IMR-90 (cell line): ENCODE data around the gene AKAP5. TPM values are rescaled to one million over a fixed set of nuclear protein-coding genes. Genes with fewer than 3 reads are reported as not detected.

Source experiments
- ATAC-seq: fragments of 200-7000 bp; cut with Tn5 transposase; 2 replicates; pipeline ENCODE4 v1.9.1; 2020; ENCODE audit warnings: low read depth, mild to moderate bottlenecking, moderate library complexity
- BruUV-seq: library from RNA; stranded (reverse); fragments of 400-500 nt; replicated peaks from 2 replicates; lab custom pipeline; 2021; lab: Mats Ljungman, UMichigan
- CTCF ChIA-PET: fragments of 300-600 bp; formaldehyde crosslinking; extraction: SDS; loops from one replicate; lab custom pipeline; 2021; ENCODE audit warnings: antibody characterized with exemption; lab: Yijun Ruan, JAX
- POLR2A ChIA-PET: fragments of 300-600 bp; sonication (Branson Sonifier 250); formaldehyde crosslinking; loops from one replicate; lab custom pipeline; 2022; ENCODE audit warnings: antibody characterized with exemption; ENCODE audit not compliant: unreplicated experiment; lab: Charles Lee
- DNase-seq: peaks from one replicate; pipeline ENCODE4 v3.0.0; 2013
- H2AFZ ChIP-seq: replicated peaks from 2 replicates; pipeline ENCODE3; 2013; ENCODE audit warnings: low read length, mild to moderate bottlenecking; ENCODE audit not compliant: poor library complexity
- H2AK5ac ChIP-seq: 2 replicates; pipeline ENCODE4 v1.6.1; 2013; ENCODE audit warnings: low read depth, low read length, inconsistent platforms
- H2AK9ac ChIP-seq: replicated peaks from 2 replicates; pipeline ENCODE3; 2013; ENCODE audit warnings: mild to moderate bottlenecking, low read depth, low read length, moderate library complexity; ENCODE audit not compliant: poor library complexity
- H2BK120ac ChIP-seq: 2 replicates; pipeline ENCODE4 v1.6.1; 2013; ENCODE audit warnings: low read depth, low read length, inconsistent platforms
- H2BK15ac ChIP-seq: 3 replicates; pipeline ENCODE4 v1.6.1; 2013; ENCODE audit warnings: low read depth, low read length, inconsistent platforms
- H2BK20ac ChIP-seq: 2 replicates; pipeline ENCODE4 v1.6.1; 2013; ENCODE audit warnings: low read depth, mild to moderate bottlenecking, inconsistent platforms, low read length, moderate library complexity
- H2BK5ac ChIP-seq: 2 replicates; pipeline ENCODE4 v1.6.1; 2013; ENCODE audit warnings: mild to moderate bottlenecking, low read depth, low read length, inconsistent platforms; ENCODE audit not compliant: poor library complexity, severe bottlenecking
- H3K14ac ChIP-seq: replicated peaks from 2 replicates; pipeline ENCODE4 v1.6.1; 2013; ENCODE audit warnings: low read depth, low read length, inconsistent platforms
- H3K18ac ChIP-seq: 2 replicates; pipeline ENCODE4 v1.6.1; 2013; ENCODE audit warnings: low read depth, low read length, control low read depth
- H3K23ac ChIP-seq: 2 replicates; pipeline ENCODE4 v1.6.1; 2013; ENCODE audit warnings: low read depth, low read length, inconsistent platforms
- H3K27ac ChIP-seq: 2 replicates; pipeline ENCODE4 v1.5.1; 2013; ENCODE audit warnings: mild to moderate bottlenecking, control low read depth, low read length; ENCODE audit not compliant: insufficient read depth
- H3K27me3 ChIP-seq: 2 replicates; pipeline ENCODE4 v1.6.1; 2013; ENCODE audit warnings: low read length; ENCODE audit not compliant: control insufficient read depth, insufficient read depth
- H3K36me3 ChIP-seq: 2 replicates; pipeline ENCODE4 v1.6.1; 2013; ENCODE audit warnings: low read length, mixed read lengths; ENCODE audit not compliant: control insufficient read depth, insufficient read depth
- H3K4ac ChIP-seq: 2 replicates; pipeline ENCODE4 v1.6.1; 2013; ENCODE audit warnings: low read depth, low read length, inconsistent platforms
- H3K4me1 ChIP-seq: 2 replicates; pipeline ENCODE4 v1.6.1; 2013; ENCODE audit warnings: low read length, mixed read lengths; ENCODE audit not compliant: control insufficient read depth, insufficient read depth
- H3K4me2 ChIP-seq: 2 replicates; pipeline ENCODE4 v1.6.1; 2013; ENCODE audit warnings: low read depth, mild to moderate bottlenecking, control low read depth, low read length, moderate library complexity
- H3K4me3 ChIP-seq: 2 replicates; pipeline ENCODE4 v1.5.1; 2013; ENCODE audit warnings: low read depth, mild to moderate bottlenecking, control low read depth, low read length, moderate library complexity; ENCODE audit not compliant: insufficient read depth
- H3K56ac ChIP-seq: 2 replicates; pipeline ENCODE4 v1.6.1; 2013; ENCODE audit warnings: low read length, inconsistent platforms; ENCODE audit not compliant: insufficient read depth; ENCODE audit errors: extremely low read depth
- H3K79me1 ChIP-seq, 2 experiments: 2 replicates each; pipeline ENCODE4 v1.6.1; 2013; ENCODE audit warnings: low read length in 2 of 2, inconsistent platforms in 1 of 2, low read depth in 1 of 2
- H3K9ac ChIP-seq: 2 replicates; pipeline ENCODE4 v1.6.1; 2013; ENCODE audit warnings: low read depth, low read length, control low read depth
- H3K9me1 ChIP-seq: 2 replicates; pipeline ENCODE4 v1.6.1; 2013; ENCODE audit warnings: low read length, inconsistent platforms; ENCODE audit not compliant: insufficient read depth
- H3K9me3 ChIP-seq: 2 replicates; pipeline ENCODE4 v1.6.1; 2013; ENCODE audit warnings: low read length; ENCODE audit not compliant: control insufficient read depth, insufficient read depth
- H4K20me1 ChIP-seq: 2 replicates; pipeline ENCODE4 v1.6.1; 2013; ENCODE audit warnings: low read length, inconsistent platforms; ENCODE audit not compliant: insufficient read depth
- H4K5ac ChIP-seq: 2 replicates; pipeline ENCODE4 v1.6.1; 2013; ENCODE audit warnings: mild to moderate bottlenecking, low read depth, low read length, control low read depth
- H4K8ac ChIP-seq, 2 experiments: 2 replicates each; pipeline ENCODE4 v1.6.1; 2013; ENCODE audit warnings: low read depth in 2 of 2, low read length in 2 of 2, control low read depth in 1 of 2, inconsistent platforms in 1 of 2
- H4K91ac ChIP-seq: 2 replicates; pipeline ENCODE4 v1.6.1; 2013; ENCODE audit warnings: low read depth, low read length, inconsistent platforms; ENCODE audit not compliant: insufficient read depth
- BHLHE40 ChIP-seq: fragments of 150-350 bp; IDR thresholded peaks from 2 replicates; pipeline ENCODE4 v1.6.1; 2016; ENCODE audit warnings: mild to moderate bottlenecking, low read depth, low read length
- CEBPB ChIP-seq: IDR thresholded peaks from 2 replicates; pipeline ENCODE4 v1.6.1; 2012; ENCODE audit warnings: low read depth, low read length, improper control_type of control experiment
- CHD1 ChIP-seq: IDR thresholded peaks from 2 replicates; pipeline ENCODE4 v1.6.1; 2012; ENCODE audit warnings: low read depth, low read length, improper control_type of control experiment
- CTCF ChIP-seq: conservative IDR thresholded peaks from 2 replicates; pipeline ENCODE4 v1.5.1; 2012; ENCODE audit warnings: mild to moderate bottlenecking, low read depth, low read length, improper control_type of control experiment
- ELK1 ChIP-seq: fragments of 150-350 bp; IDR thresholded peaks from 2 replicates; pipeline ENCODE4 v1.6.1; 2016; ENCODE audit warnings: low read depth, mild to moderate bottlenecking, low read length, moderate library complexity, borderline replicate concordance
- FOS ChIP-seq: fragments of 150-350 bp; IDR thresholded peaks from 2 replicates; pipeline ENCODE4 v1.6.1; 2016; ENCODE audit warnings: low read depth, low read length
- MAFK ChIP-seq: IDR thresholded peaks from 2 replicates; pipeline ENCODE4 v1.6.1; 2012; ENCODE audit warnings: low read depth, low read length, improper control_type of control experiment
- MAZ ChIP-seq: IDR thresholded peaks from 2 replicates; pipeline ENCODE4 v1.6.1; 2012; ENCODE audit warnings: low read depth, mild to moderate bottlenecking, low read length, improper control_type of control experiment, moderate library complexity, borderline replicate concordance
- MXI1 ChIP-seq: IDR thresholded peaks from 2 replicates; pipeline ENCODE4 v1.6.1; 2012; ENCODE audit warnings: low read depth, mild to moderate bottlenecking, low read length, moderate library complexity, borderline replicate concordance
- NFE2L2 ChIP-seq: fragments of 150-350 bp; IDR thresholded peaks from 2 replicates; pipeline ENCODE4 v1.6.1; 2016; ENCODE audit warnings: low read depth, mild to moderate bottlenecking, low read length
- POLR2A ChIP-seq: IDR thresholded peaks from 2 replicates; pipeline ENCODE4 v1.6.1; 2012; ENCODE audit warnings: mild to moderate bottlenecking, low read depth, low read length
- RAD21 ChIP-seq: IDR thresholded peaks from 2 replicates; pipeline ENCODE4 v1.6.1; 2012; ENCODE audit warnings: low read length, improper control_type of control experiment
- RCOR1 ChIP-seq: IDR thresholded peaks from 2 replicates; pipeline ENCODE4 v1.6.1; 2012; ENCODE audit warnings: mild to moderate bottlenecking, low read length, improper control_type of control experiment; ENCODE audit not compliant: insufficient replicate concordance
- RFX5 ChIP-seq: IDR thresholded peaks from 2 replicates; pipeline ENCODE4 v1.8.0; 2012; ENCODE audit warnings: low read depth, mild to moderate bottlenecking, low read length, moderate library complexity
- SMC3 ChIP-seq: fragments of 150-350 bp; IDR thresholded peaks from 2 replicates; pipeline ENCODE4 v1.6.1; 2016; ENCODE audit warnings: low read depth, mild to moderate bottlenecking, antibody characterized with exemption, low read length, moderate library complexity
- USF2 ChIP-seq: fragments of 150-350 bp; IDR thresholded peaks from 2 replicates; pipeline ENCODE4 v1.6.1; 2017; ENCODE audit warnings: mild to moderate bottlenecking, antibody characterized with exemption, low read length, low read depth
- WGBS, 2 experiments: methylation state at CpG; one replicate each; pipeline versions ENCODE4 v1.1.5 to v1.1.7; 2013; ENCODE audit warnings: missing lambda C conversion rate in 2 of 2; ENCODE audit not compliant: insufficient read length in 1 of 2; ENCODE audit errors: extremely low coverage in 2 of 2; 5-methylcytosine and 5-hydroxymethylcytosine counted together
- dilution Hi-C: fragments of 300-500 bp; cut with HindIII; formaldehyde crosslinking; loops from one replicate; pipeline ENCODE4 v1.14.3; 2018; ENCODE audit warnings: low sequenced_read_pairs; ENCODE audit not compliant: unreplicated experiment
- in situ Hi-C: fragments of 300-500 bp; cut with MboI; formaldehyde crosslinking; loops from 3 replicates; pipeline ENCODE4 v1.14.3; 2019; ENCODE audit warnings: low sequenced_read_pairs, inconsistent platforms, mixed read lengths
- intact Hi-C: fragments of 100-400 bp; cut with micrococcal nuclease; formaldehyde crosslinking; loops from 2 replicates; pipeline ENCODE4 v1.10.0; 2022
- polyA plus RNA-seq, 3 experiments: library from polyadenylated mRNA; depleted of rRNA; stranded (reverse); fragments of >200 nt; gene quantifications; 2 replicates each; pipeline ENCODE4 v1.2.3, GENCODE V29; 2012; ENCODE audit warnings: low replicate concordance in 1 of 3
- total RNA-seq: library from RNA; depleted of rRNA; stranded (reverse); fragments of >200 nt; gene quantifications from 2 replicates; pipeline ENCODE4 v1.2.3, GENCODE V29; 2012

Gene AKAP5
- total and polyA plus RNA-seq, 2 of the 4 experiments (the other 2 are of a cell fraction) = 0.21 to 0.72 TPM

- no peak overlapping the region for H2BK20ac ChIP-seq
- no peaks in the 10 kb centered on the region; the same call in 1 of the 2 replicates for H3K4me1 ChIP-seq
- no peak overlapping the region for H2AFZ ChIP-seq
- H4K20me1 ChIP-seq = no peaks in the 10 kb centered on the region
- H3K36me3 ChIP-seq = no peaks in the 10 kb centered on the region
- in situ Hi-C loops = no loop called here
- DNase-seq (no peak), ATAC-seq (no peak)
- H3K9me3 ChIP-seq = no peaks in the 10 kb centered on the region
- H3K4me3 ChIP-seq = no peak overlapping the region
- TF ChIP-seq ELK1 = no peak
- no peak for TF ChIP-seq POLR2A
- TF ChIP-seq USF2 = no peak
- no peak for TF ChIP-seq SMC3
- no peak for TF ChIP-seq MAZ
- TF ChIP-seq RFX5 = no peak
- no peak for TF ChIP-seq BHLHE40
- no peak for TF ChIP-seq CHD1
- no peak for TF ChIP-seq RCOR1
- no peak for TF ChIP-seq CTCF
- TF ChIP-seq MXI1 = no peak
- no peak for TF ChIP-seq FOS
- TF ChIP-seq RAD21 = no peak
- TF ChIP-seq MAFK = no peak
- TF ChIP-seq CEBPB = no peak
- no peak for TF ChIP-seq NFE2L2
- H3K4ac ChIP-seq = no peak overlapping the region
- no peaks in the 10 kb centered on the region for H3K79me1 ChIP-seq
- ChIA-PET CTCF (interaction anchor here (1.7 kb wide), 1 partner anchor 10 kb away, joined by 7 read pairs; no protein-coding TSS in a partner anchor), POLR2A (interaction anchor here (0.5 kb wide), 1 partner anchor 14 kb away, joined by 3 read pairs; no protein-coding TSS in a partner anchor)
- dilution Hi-C loops = no loop called here
- intact Hi-C loops = no loop called here
- H4K5ac ChIP-seq = no peak overlapping the region
- H3K9ac ChIP-seq = no peak overlapping the region
- no peak overlapping the region for H3K14ac ChIP-seq
- 32% methylated on average over 3 of the region's 3 CpGs; no CpG with 5 or more reads in 1 of the 2 experiments for WGBS, 2 experiments
- H3K9me1 ChIP-seq = no peaks in the 10 kb centered on the region
- no peak overlapping the region for H4K91ac ChIP-seq
- no peak overlapping the region for H3K18ac ChIP-seq
- BruUV-seq = no TSS peak
- H2BK5ac ChIP-seq = no peak overlapping the region
- no peak overlapping the region for H3K56ac ChIP-seq
- no peak overlapping the region for H4K8ac ChIP-seq
- no peak overlapping the region for H2AK5ac ChIP-seq
- no peak overlapping the region for H2BK120ac ChIP-seq
- no peak overlapping the region for H3K27ac ChIP-seq
- H3K23ac ChIP-seq = no peak overlapping the region
- H2BK15ac ChIP-seq = no peak overlapping the region
- H3K27me3 ChIP-seq = no peaks in the 10 kb centered on the region
- no peak overlapping the region for H2AK9ac ChIP-seq
- H3K4me2 ChIP-seq = no peak overlapping the region
Measured at GRCh38 chr14:64468451-64468850, 3.2 kb downstream of the AKAP5 start.
